ENCODE measurements around the gene B4GALT4.

B4GALT4 gene

DNA sequence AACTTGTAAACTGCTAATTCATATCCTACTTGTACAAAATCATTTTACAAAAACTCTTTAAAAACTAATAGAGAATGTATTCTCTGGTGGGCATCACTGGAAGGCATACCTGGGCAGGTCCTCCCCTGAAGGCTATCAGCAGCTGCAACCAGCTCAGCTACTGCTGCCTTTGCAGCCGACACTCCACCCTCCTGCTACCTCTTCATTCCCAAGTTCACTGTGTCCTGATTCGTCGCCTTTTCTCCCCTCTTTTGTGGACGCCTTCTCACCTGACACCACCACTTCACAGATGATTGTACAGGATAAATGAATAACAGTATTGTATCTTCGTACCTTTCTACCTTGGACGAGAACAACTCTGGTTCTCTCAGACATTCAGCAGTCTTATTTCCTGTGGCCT is 28.9 kb downstream of the B4GALT4 start:
- DNase-seq (ENCODE audit: extremely low read depth, low read depth), result no peak
- TF ChIP-seq, protein P1, sequence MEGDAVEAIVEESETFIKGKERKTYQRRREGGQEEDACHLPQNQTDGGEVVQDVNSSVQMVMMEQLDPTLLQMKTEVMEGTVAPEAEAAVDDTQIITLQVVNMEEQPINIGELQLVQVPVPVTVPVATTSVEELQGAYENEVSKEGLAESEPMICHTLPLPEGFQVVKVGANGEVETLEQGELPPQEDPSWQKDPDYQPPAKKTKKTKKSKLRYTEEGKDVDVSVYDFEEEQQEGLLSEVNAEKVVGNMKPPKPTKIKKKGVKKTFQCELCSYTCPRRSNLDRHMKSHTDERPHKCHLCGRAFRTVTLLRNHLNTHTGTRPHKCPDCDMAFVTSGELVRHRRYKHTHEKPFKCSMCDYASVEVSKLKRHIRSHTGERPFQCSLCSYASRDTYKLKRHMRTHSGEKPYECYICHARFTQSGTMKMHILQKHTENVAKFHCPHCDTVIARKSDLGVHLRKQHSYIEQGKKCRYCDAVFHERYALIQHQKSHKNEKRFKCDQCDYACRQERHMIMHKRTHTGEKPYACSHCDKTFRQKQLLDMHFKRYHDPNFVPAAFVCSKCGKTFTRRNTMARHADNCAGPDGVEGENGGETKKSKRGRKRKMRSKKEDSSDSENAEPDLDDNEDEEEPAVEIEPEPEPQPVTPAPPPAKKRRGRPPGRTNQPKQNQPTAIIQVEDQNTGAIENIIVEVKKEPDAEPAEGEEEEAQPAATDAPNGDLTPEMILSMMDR (IDR thresholded peaks at IDR 0.05; ENCODE audit: low read depth, low read length), result no peak

DNA sequence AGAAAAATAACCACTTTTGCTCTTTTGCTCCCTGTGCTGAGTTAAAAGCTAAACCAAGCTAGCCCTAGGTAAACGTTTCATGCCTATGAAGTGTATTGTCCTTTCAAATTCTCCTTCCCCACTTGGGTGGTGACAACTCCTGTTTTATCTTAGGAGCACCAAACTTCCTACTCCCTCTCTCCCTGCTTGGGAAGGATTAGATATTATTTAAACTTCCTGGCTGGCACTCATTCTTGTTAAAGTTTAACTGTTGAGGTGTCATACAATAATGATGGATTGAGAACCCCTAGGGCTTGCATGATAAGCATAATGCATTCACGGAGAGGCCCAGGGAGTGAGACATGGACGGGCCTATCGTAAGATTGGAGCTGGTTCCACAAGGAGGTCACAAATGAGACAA is 29.5 kb downstream of the B4GALT4 start:
- no peak for DNase-seq (ENCODE audit: extremely low read depth, low read depth)
- TF ChIP-seq, protein P1 (IDR thresholded peaks at IDR 0.05; ENCODE audit: low read depth, low read length), result no peak

DNA sequence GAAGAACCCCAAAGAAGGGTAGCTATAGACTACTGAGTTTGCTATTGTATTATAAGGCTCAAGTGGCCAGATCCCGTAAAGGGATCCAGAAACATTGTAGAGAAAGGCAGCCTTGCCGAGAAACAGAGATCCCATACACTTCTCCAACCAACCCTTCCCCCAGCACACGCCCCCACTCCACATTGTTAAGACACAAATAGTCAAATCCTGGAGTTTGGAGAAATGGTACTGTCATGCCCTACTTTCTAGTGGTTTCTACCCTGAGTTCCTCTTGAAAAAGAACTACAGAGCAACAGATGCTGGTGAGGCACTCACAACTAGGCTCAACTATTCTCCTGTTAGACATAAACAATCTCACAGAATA is 33.2 kb downstream of the B4GALT4 start:
- no peak for DNase-seq (ENCODE audit: extremely low read depth, low read depth)
- TF ChIP-seq, protein P1 (IDR thresholded peaks at IDR 0.05; ENCODE audit: low read depth, low read length), result no peak

DNA sequence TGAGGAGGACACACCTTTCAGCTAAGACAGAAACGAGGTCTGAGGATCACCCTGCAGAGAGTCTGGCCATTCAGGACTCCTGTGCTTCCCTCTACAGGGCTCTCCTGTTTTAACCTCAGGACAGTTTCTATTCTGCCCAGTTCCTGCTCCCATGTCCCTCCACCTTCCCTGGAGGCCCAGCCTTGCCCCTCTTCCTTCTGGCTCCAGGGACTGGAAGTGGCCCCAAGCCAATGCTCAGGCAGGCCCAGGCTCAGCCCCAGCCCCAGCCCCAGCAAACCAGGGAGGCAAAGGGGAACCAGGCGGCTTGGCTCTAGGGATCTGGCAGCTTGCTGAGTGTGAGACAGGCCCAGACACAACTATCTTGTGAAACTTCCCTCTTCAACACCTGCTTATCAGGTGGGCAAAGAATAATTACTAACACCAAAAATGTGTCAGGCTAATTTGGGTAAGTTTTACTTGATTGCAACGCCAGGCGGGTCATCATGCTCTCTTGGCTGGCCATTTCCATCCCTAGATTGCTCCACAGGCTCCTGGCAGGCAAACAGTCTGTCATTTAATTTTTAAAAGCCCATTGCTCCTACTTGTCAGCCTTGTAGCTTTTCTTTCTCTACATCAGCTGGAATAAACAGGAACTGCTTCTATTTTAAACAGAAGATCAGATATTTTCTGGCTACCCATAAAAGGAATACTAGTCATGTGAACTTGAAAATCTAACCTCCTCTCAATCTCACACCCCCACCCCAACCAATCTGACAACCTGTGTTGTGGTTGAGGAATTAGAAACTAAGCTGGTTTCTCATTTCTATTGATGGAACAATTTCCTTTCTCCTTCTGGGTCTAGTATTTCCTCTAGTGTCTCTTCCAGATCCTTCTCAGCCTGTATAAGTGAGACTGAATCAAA is 33.8 kb downstream of the B4GALT4 start:
- TF ChIP-seq, protein P1 (IDR thresholded peaks at IDR 0.05; ENCODE audit: low read depth, low read length), result no peak
- DNase-seq (ENCODE audit: extremely low read depth, low read depth), result no peak

DNA sequence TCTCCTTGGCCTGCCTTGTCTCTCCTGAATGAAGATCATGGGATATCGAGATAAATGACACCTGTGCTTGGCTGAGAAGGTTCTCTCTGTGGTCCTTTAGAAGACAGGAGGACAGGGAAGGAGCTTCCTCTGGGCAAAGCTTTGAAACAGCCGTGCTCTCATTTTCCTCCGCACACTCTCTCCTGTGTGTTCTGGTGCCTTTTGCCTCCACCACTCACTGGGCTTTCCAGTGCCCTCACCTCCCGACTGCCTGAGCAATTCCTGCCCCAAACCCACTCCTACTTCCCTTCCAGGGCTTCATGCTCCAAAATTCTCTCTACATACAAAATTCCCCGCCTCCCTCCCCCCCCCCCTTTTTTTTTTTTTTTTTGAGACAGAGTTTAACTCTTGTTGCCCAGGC is 35.0 kb downstream of the B4GALT4 start:
- DNase-seq (ENCODE audit: extremely low read depth, low read depth), result no peak
- TF ChIP-seq, protein P1 (IDR thresholded peaks at IDR 0.05; ENCODE audit: low read depth, low read length), result no peak

DNA sequence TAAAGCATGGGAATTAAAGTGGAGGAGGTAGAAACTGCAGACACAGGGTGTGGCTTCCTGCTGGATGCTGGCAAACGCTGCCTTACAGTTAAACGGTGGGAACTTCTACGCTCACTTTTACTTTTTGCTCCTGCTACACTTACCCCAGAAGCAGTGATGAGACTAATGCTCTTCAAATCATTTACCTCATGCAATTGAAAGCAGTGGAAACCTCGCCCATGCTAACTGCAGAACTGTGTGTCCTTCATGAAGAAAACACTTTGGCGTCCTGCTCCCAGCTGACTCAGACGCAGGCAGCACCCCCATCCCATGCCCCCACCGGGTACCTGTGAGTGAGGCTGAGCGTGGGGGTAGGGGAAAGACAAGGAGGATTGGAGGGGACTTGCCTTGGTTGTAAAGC is 35.5 kb downstream of the B4GALT4 start:
- no peak for DNase-seq (ENCODE audit: extremely low read depth, low read depth)
- TF ChIP-seq, protein P1 (IDR thresholded peaks at IDR 0.05; ENCODE audit: low read depth, low read length), result no peak

DNA sequence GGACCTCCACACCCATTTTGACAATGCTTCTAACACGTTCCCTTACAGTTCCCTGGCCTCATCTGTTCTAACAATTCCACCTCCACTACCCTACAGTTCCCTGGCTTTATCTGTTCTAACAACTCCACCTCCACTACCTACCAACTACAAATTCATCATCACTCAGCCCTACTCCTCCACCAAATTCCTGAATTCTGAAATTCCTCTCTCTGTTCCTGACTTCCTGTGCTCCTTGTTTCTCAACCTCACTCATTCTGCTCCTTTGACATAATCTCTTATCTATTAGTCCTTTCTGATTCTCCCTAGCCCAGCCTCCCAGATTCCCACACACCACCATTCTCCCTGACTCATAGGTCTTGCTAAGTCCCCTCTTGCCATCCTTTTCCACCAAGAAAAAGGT is 44.8 kb downstream of the B4GALT4 start:
- TF ChIP-seq, protein P1 (IDR thresholded peaks at IDR 0.05; ENCODE audit: low read depth, low read length), result no peak
- DNase-seq (ENCODE audit: extremely low read depth, low read depth), result no peak
